ENCODE results near the gene KLHL24.
"Not testable (repeated sequence)": the region's sequence is repeated elsewhere in the genome, so short reads cannot be mapped to it uniquely, and the experiment has no call there.

Gene KLHL24

GRCh38 chr3:183697610-183698317, 62.3 kb downstream of the KLHL24 start, which contains the start of gene YEATS2:
TSS of gene YEATS2 (plus strand) at chr3:183697797. CDS start at chr3:183715163, 17,366 bp downstream.
- DNase-seq, result peak; percentile 62

- no peak for DNase-seq
These were observed 62.9 kb downstream of the KLHL24 start for GRCh38 chr3:183698318-183698751.

- no peak for DNase-seq
These were observed 63.3 kb downstream of the KLHL24 start for GRCh38 chr3:183698756-183699155.

- no peak for DNase-seq
These were observed 64.0 kb downstream of the KLHL24 start for GRCh38 chr3:183699238-183699947.

GRCh38 chr3:183701744-183702143, 66.3 kb downstream of the KLHL24 start:
- DNase-seq, result no peak

GRCh38 chr3:183703892-183704291, 68.5 kb downstream of the KLHL24 start:
- DNase-seq, result not testable (repeated sequence)

- DNase-seq, result no peak
These were observed 74.8 kb downstream of the KLHL24 start for GRCh38 chr3:183710231-183710630.

GRCh38 chr3:183711516-183711915, 76.1 kb downstream of the KLHL24 start:
- no peak for DNase-seq

- no peak for DNase-seq
These were observed 79.2 kb downstream of the KLHL24 start for GRCh38 chr3:183714622-183715021.

GRCh38 chr3:183718012-183718411, 82.6 kb downstream of the KLHL24 start:
- no peak for DNase-seq

- DNase-seq, result no peak
These were observed 90.0 kb downstream of the KLHL24 start for GRCh38 chr3:183725387-183725786.

- DNase-seq, result no peak
These were observed 92.8 kb downstream of the KLHL24 start for GRCh38 chr3:183728204-183728603.

- no peak for DNase-seq
These were observed 94.9 kb downstream of the KLHL24 start for GRCh38 chr3:183730361-183730760.

GRCh38 chr3:183731611-183732010, 96.2 kb downstream of the KLHL24 start:
- no peak for DNase-seq

- DNase-seq, result no peak
These were observed 98.1 kb downstream of the KLHL24 start for GRCh38 chr3:183733553-183733952.

Measured in activated CD4-positive, alpha-beta T cell treated with anti-CD3 and anti-CD28 coated beads for 1 hour (primary cell).